IPS-15b (cell line): ENCODE data around the gene MRPL18.
"Not testable (repeated sequence)": the region's sequence is repeated elsewhere in the genome, so short reads cannot be mapped to it uniquely, and the experiment has no call there.

Experiments used
- H3K27me3 ChIP-seq: one replicate; pipeline ENCODE4 v1.6.1; 2013; ENCODE audit warnings: low read length; ENCODE audit not compliant: control insufficient read depth, insufficient read depth
- H3K36me3 ChIP-seq: one replicate; pipeline ENCODE4 v1.6.1; 2013; ENCODE audit warnings: low read length; ENCODE audit not compliant: control insufficient read depth, insufficient read depth
- H3K4me1 ChIP-seq: one replicate; pipeline ENCODE4 v1.6.1; 2013; ENCODE audit warnings: mild to moderate bottlenecking, low read length; ENCODE audit not compliant: control insufficient read depth, insufficient read depth
- H3K4me3 ChIP-seq: one replicate; pipeline ENCODE4 v1.5.1; 2013; ENCODE audit warnings: low read depth, low read length
- H3K9ac ChIP-seq: one replicate; pipeline ENCODE4 v1.6.1; 2013; ENCODE audit warnings: low read depth, mild to moderate bottlenecking, low read length
- H3K9me3 ChIP-seq: one replicate; pipeline ENCODE4 v1.6.1; 2013; ENCODE audit warnings: mild to moderate bottlenecking, low read length; ENCODE audit not compliant: control insufficient read depth, insufficient read depth

MRPL18 gene

GRCh38 chr6:159821122-159821521, 30.9 kb downstream of the MRPL18 start:
- Histone ChIP-seq H3K36me3 (no peaks in the 10 kb centered on the region), H3K4me3 (no peak overlapping the region), H3K9ac (no peak overlapping the region), H3K9me3 (no peaks in the 10 kb centered on the region), H3K27me3 (no peaks in the 10 kb centered on the region), H3K4me1 (peaks cover 6% of the 10 kb centered on the region)

GRCh38 chr6:159821726-159822125, 31.5 kb downstream of the MRPL18 start:
- Histone ChIP-seq H3K9ac (no peak overlapping the region), H3K36me3 (no peaks in the 10 kb centered on the region), H3K27me3 (no peaks in the 10 kb centered on the region), H3K4me3 (no peak overlapping the region), H3K9me3 (no peaks in the 10 kb centered on the region), H3K4me1 (peaks cover 4% of the 10 kb centered on the region)

- Histone ChIP-seq H3K9me3 (no peaks in the 10 kb centered on the region), H3K4me1 (peaks cover 4% of the 10 kb centered on the region), H3K4me3 (no peak overlapping the region), H3K36me3 (no peaks in the 10 kb centered on the region), H3K9ac (no peak overlapping the region), H3K27me3 (no peaks in the 10 kb centered on the region)
Measured at GRCh38 chr6:159823953-159824352, 33.7 kb downstream of the MRPL18 start.

- H3K9ac ChIP-seq, H3K4me3 ChIP-seq, H3K36me3 ChIP-seq, H3K4me1 ChIP-seq, H3K27me3 ChIP-seq, H3K9me3 ChIP-seq: not testable (repeated sequence)
Measured at GRCh38 chr6:159824690-159825089, 34.4 kb downstream of the MRPL18 start.

- Histone ChIP-seq H3K36me3 (no peaks in the 10 kb centered on the region), H3K9me3 (no peaks in the 10 kb centered on the region), H3K27me3 (no peaks in the 10 kb centered on the region), H3K4me1 (peaks cover 15% of the 10 kb centered on the region), H3K4me3 (no peak overlapping the region), H3K9ac (no peak overlapping the region)
Measured at GRCh38 chr6:159826004-159826403, 35.7 kb downstream of the MRPL18 start.

- Histone ChIP-seq H3K9me3 (no peaks in the 10 kb centered on the region), H3K4me3 (no peak overlapping the region), H3K36me3 (no peaks in the 10 kb centered on the region), H3K27me3 (no peaks in the 10 kb centered on the region), H3K4me1 (peaks cover 18% of the 10 kb centered on the region), H3K9ac (no peak overlapping the region)
Measured at GRCh38 chr6:159826968-159827647, 36.8 kb downstream of the MRPL18 start.

- Histone ChIP-seq H3K27me3 (no peaks in the 10 kb centered on the region), H3K9ac (no peak overlapping the region), H3K4me1 (peaks cover 18% of the 10 kb centered on the region), H3K36me3 (no peaks in the 10 kb centered on the region), H3K4me3 (no peak overlapping the region), H3K9me3 (no peaks in the 10 kb centered on the region)
Measured at GRCh38 chr6:159828074-159828473, 37.8 kb downstream of the MRPL18 start.

GRCh38 chr6:159829526-159829925, 39.3 kb downstream of the MRPL18 start:
- H3K36me3 ChIP-seq: no peaks in the 10 kb centered on the region
- no peak overlapping the region for H3K9ac ChIP-seq
- H3K4me1 ChIP-seq: peaks cover 18% of the 10 kb centered on the region
- H3K4me3 ChIP-seq: no peak overlapping the region
- H3K9me3 ChIP-seq: no peaks in the 10 kb centered on the region
- no peaks in the 10 kb centered on the region for H3K27me3 ChIP-seq

- H3K4me1 ChIP-seq: peaks cover 23% of the 10 kb centered on the region
- H3K9ac ChIP-seq: peak overlapping the region; percentile 65
- no peaks in the 10 kb centered on the region for H3K27me3 ChIP-seq
- no peaks in the 10 kb centered on the region for H3K36me3 ChIP-seq
- H3K4me3 ChIP-seq: peak overlapping the region; percentile 13
- no peaks in the 10 kb centered on the region for H3K9me3 ChIP-seq
Measured at GRCh38 chr6:159830501-159831372, 40.5 kb downstream of the MRPL18 start.

GRCh38 chr6:159831373-159831679, 41.1 kb downstream of the MRPL18 start:
- Histone ChIP-seq H3K27me3 (no peaks in the 10 kb centered on the region), H3K9me3 (no peaks in the 10 kb centered on the region), H3K4me1 (peaks cover 23% of the 10 kb centered on the region), H3K9ac (peak overlapping the region; percentile 60), H3K36me3 (no peaks in the 10 kb centered on the region), H3K4me3 (peak overlapping the region; percentile 13)

GRCh38 chr6:159832946-159833345, 42.7 kb downstream of the MRPL18 start:
- H3K27me3 ChIP-seq: no peaks in the 10 kb centered on the region
- H3K4me3 ChIP-seq: no peak overlapping the region
- no peak overlapping the region for H3K9ac ChIP-seq
- H3K9me3 ChIP-seq: no peaks in the 10 kb centered on the region
- peaks cover 24% of the 10 kb centered on the region for H3K4me1 ChIP-seq
- no peaks in the 10 kb centered on the region for H3K36me3 ChIP-seq

- Histone ChIP-seq H3K4me1 (peaks cover 29% of the 10 kb centered on the region), H3K36me3 (no peaks in the 10 kb centered on the region), H3K9ac (no peak overlapping the region)
Measured at GRCh38 chr6:159833556-159833955, 43.3 kb downstream of the MRPL18 start.

More at GRCh38 chr6:159833556-159833955, 43.3 kb downstream of the MRPL18 start:
- H3K27me3 ChIP-seq: no peaks in the 10 kb centered on the region
- no peaks in the 10 kb centered on the region for H3K9me3 ChIP-seq
- H3K4me3 ChIP-seq: no peak overlapping the region
